GM12891 (cell line): ENCODE measurements around the gene ST3GAL4.

Experiments used
- DNase-seq: peaks from one replicate; pipeline ENCODE4 v3.0.0; 2011; ENCODE audit warnings: low spot score; ENCODE audit not compliant: insufficient read length
- FAIRE-seq: peaks from 2 replicates; lab custom pipeline; 2011; peaks lifted over from hg19 to GRCh38; lab: Jason Lieb, UNC
- PAX5 ChIP-seq: IDR thresholded peaks from 2 replicates; pipeline ENCODE4 v1.6.1; 2011; ENCODE audit warnings: low read length, moderate library complexity, mild to moderate bottlenecking; ENCODE audit not compliant: insufficient read depth, severe bottlenecking
- POLR2A ChIP-seq: IDR thresholded peaks from 2 replicates; pipeline ENCODE4 v1.6.1; 2011; ENCODE audit warnings: low read depth, low read length, control low read depth
- POLR2AphosphoS5 ChIP-seq: IDR thresholded peaks from 2 replicates; pipeline ENCODE4 v1.6.1; 2011; ENCODE audit warnings: low read depth, low read length, control low read depth
- POU2F2 ChIP-seq: IDR thresholded peaks from 2 replicates; pipeline ENCODE4 v1.6.1; 2011; ENCODE audit warnings: low read depth, mild to moderate bottlenecking, control low read depth, low read length, moderate library complexity
- SPI1 ChIP-seq: IDR thresholded peaks from 2 replicates; pipeline ENCODE4 v1.6.1; 2011; ENCODE audit warnings: low read depth, low read length, control low read depth
- TAF1 ChIP-seq: IDR thresholded peaks from 2 replicates; pipeline ENCODE4 v1.6.1; 2011; ENCODE audit warnings: low read depth, low read length, control low read depth

The ST3GAL4 gene

GRCh38 chr11:126329644-126330211, 25.8 kb upstream of the ST3GAL4 start:
- DNase-seq: no peak
- no peak for FAIRE-seq
- no peak for TF ChIP-seq TAF1
- no peak for TF ChIP-seq PAX5
- no peak for TF ChIP-seq POLR2AphosphoS5
- no peak for TF ChIP-seq POLR2A
- TF ChIP-seq SPI1: no peak
- no peak for TF ChIP-seq POU2F2

GRCh38 chr11:126331286-126331685, 24.2 kb upstream of the ST3GAL4 start:
- DNase-seq (no peak), FAIRE-seq (no peak)
- TF ChIP-seq POLR2AphosphoS5 (no peak), POU2F2 (no peak), SPI1 (no peak), TAF1 (no peak), POLR2A (no peak), PAX5 (no peak)

- no peak for FAIRE-seq
- TF ChIP-seq TAF1 (no peak), PAX5 (no peak), POLR2A (no peak), POU2F2 (no peak), POLR2AphosphoS5 (no peak), SPI1 (no peak)
- no peak for DNase-seq
Measured at GRCh38 chr11:126332221-126332711, 23.2 kb upstream of the ST3GAL4 start.

GRCh38 chr11:126333142-126333541, 22.3 kb upstream of the ST3GAL4 start:
- FAIRE-seq (no peak), DNase-seq (no peak)
- TF ChIP-seq TAF1 (no peak), PAX5 (no peak), SPI1 (no peak), POU2F2 (no peak), POLR2A (no peak), POLR2AphosphoS5 (no peak)

- no peak for DNase-seq
Measured at GRCh38 chr11:126334659-126335462, 20.6 kb upstream of the ST3GAL4 start.

GRCh38 chr11:126335463-126335760, 20.1 kb upstream of the ST3GAL4 start:
- DNase-seq (no peak), FAIRE-seq (no peak)
- TF ChIP-seq POLR2A (no peak), POLR2AphosphoS5 (no peak), POU2F2 (no peak), TAF1 (no peak), SPI1 (no peak), PAX5 (no peak)

More at GRCh38 chr11:126334659-126335462, 20.6 kb upstream of the ST3GAL4 start:
- no peak for FAIRE-seq
- TF ChIP-seq POU2F2 (no peak), POLR2A (no peak), PAX5 (no peak), SPI1 (no peak), POLR2AphosphoS5 (no peak), TAF1 (no peak)

GRCh38 chr11:126336138-126336541, 19.3 kb upstream of the ST3GAL4 start:
- TF ChIP-seq POLR2A (no peak), POU2F2 (no peak), POLR2AphosphoS5 (no peak), SPI1 (no peak), PAX5 (no peak), TAF1 (no peak)
- FAIRE-seq (peak; percentile 85), DNase-seq (no peak)

GRCh38 chr11:126336671-126337101, 18.8 kb upstream of the ST3GAL4 start:
- DNase-seq (no peak), FAIRE-seq (no peak)

GRCh38 chr11:126337126-126337473, 18.4 kb upstream of the ST3GAL4 start:
- FAIRE-seq: no peak
- no peak for TF ChIP-seq POLR2A
- no peak for TF ChIP-seq TAF1
- TF ChIP-seq PAX5: no peak
- no peak for TF ChIP-seq SPI1
- TF ChIP-seq POU2F2: no peak
- no peak for TF ChIP-seq POLR2AphosphoS5

More at GRCh38 chr11:126336671-126337101, 18.8 kb upstream of the ST3GAL4 start:
- TF ChIP-seq TAF1: no peak
- TF ChIP-seq SPI1: peak; percentile 38; the same call in 1 of the 2 replicates
- TF ChIP-seq POLR2AphosphoS5: no peak

More at GRCh38 chr11:126337126-126337473, 18.4 kb upstream of the ST3GAL4 start:
- DNase-seq: no peak
